Left lobe of liver (tissue), 2 donors: ENCODE measurements around the gene SH3BP4. TPM values are rescaled to one million over a fixed set of nuclear protein-coding genes. Genes with fewer than 3 reads are reported as not detected.

Experiments used
- ATAC-seq: fragments of 200-7000 bp; cut with Tn5 transposase; one replicate; pipeline ENCODE4 v1.9.1; 2020; ENCODE audit warnings: mild to moderate bottlenecking, moderate library complexity
- DNase-seq: peaks from one replicate; pipeline ENCODE4 v3.0.0-alpha.2; 2020; ENCODE audit warnings: low spot score
- total RNA-seq: library from RNA; stranded (reverse); gene quantifications from one replicate; pipeline ENCODE4 v1.2.1, GENCODE V29; 2021
- donor health status: DM: no; HTN: no; CAD: no; lungs with moderate emphysema.
- donor health status: DM: no; HTN: yes; CAD: no.

The SH3BP4 gene
- total RNA-seq, 1 donor from 2014 or later: 22.9 TPM

GRCh38 chr2:235030126-235030525, 78.3 kb downstream of the SH3BP4 start:
- ATAC-seq (no peak), DNase-seq (no peak)

DNA sequence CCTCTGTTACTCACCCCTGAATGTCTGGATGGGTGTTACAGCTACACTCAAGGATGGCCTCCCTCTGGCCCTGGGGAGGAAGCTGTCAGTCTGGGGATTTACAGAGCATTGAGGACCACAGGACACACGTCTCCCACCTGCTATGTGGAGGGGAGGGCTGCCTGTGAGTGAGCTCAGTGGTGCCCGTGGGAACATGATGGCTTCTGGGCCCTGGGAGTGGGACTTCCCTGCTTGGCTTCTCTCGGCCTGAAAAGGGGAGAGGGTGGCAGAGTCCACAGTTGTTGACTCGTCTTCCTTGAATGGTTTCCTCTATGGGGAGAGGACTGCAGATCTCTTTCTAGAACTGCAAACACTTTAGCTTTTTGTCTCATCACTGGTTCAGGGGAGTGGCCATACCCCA, 79.1 kb downstream of the SH3BP4 start:
- ATAC-seq (no peak), DNase-seq (no peak)

DNA sequence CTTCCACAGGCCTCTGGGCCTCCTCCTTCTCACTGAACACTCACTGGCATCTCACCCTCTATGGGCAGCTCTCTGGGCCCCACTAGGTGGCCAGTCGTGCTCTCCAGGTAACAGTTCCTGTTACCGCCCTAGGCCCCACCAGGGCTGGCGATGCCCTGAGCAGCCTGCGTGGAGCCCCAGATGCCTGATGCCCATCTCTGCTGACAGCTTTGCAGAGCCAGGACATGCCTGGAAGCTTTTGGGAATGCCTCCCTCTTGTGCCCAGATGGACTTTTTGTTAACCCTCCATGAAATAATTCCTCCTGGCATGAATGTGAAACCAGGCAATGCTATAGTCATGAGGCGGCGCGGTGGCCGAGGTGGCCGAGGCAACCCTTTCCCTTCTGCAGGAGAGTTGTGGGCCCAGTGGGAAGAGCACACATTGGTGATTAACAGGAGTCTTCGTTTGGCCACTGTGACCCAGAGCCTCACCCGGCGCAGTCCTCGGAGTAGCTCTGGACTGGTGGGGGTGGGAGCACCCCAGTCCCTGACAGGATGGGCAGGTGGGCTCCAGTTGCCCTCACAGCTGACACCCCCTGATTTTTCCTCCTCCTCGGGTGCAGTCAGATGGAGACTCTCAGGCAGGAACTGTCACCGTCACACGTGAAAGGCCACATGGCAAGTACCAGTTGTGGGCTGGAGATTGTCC, 80.0 kb downstream of the SH3BP4 start:
- no peak for ATAC-seq
- no peak for DNase-seq

DNA sequence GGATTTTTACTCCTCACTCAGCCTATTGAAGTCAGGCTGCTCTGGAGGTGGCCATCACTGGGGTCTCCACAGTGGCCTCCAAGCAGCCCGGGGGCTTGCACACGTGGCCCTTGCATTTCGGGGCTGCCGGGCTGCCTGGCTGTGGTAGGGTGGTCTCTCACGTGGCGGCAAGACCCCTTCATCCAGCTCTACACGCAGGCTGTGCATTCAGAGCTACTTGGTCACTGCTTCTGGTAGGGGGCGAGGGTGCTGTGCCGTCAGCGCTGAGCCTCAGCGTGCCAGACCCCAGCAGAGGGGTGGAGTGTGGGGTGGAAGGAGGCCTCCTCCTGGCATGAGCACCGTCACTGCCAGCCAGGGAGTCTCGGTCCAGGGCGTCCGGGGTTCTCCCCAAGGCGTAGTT, 80.6 kb downstream of the SH3BP4 start:
- ATAC-seq (no peak), DNase-seq (no peak)

DNA sequence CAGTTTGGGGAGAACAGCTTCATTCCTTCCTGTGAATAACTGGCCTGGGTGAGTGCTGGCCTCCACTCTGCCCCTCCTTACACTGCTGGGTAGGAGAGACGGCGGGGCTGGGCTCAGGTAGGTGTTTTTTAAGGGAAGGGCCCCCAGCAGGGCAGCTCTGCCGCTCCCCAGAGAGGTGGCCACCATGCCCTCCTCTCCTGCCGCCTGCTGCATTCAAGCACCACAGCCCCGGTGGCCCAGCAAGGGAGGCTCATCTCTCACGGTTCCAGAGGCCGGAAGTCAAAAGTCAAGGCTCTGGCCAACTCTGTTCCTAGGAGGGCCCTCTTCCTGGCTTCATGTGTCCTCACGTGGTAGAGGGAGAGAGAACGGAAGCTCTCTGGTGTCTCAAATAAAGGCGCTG, 81.1 kb downstream of the SH3BP4 start:
- DNase-seq: no peak
- no peak for ATAC-seq

GRCh38 chr2:235034265-235035118, 82.7 kb downstream of the SH3BP4 start:
- no peak for ATAC-seq
- DNase-seq: no peak

DNA sequence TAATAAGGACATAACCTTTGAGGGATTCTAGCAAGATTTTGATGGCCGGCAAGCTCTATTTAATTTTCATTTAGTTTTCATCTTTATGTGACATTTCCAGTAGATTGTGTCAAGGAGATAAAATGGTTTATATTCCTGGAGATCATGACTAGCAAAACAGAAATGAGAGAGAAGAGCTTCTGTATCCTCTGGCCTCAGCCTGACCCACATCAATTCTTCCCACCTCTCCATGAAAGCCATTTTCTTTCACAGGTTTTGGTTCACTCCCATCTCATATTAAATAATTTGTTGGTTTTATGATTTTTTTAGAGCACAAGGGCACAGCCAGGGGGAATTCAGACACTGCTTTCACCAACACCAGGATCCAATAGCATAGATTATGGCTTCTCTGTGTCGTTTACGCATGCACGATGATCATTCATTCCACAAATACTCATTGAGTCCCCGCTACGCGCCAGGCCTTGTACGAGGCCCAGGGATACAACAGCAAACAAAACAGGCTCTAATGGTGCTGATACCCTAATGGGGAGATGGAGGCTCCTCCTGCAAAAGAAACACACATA, 85.9 kb downstream of the SH3BP4 start:
- ATAC-seq: no peak
- DNase-seq: no peak

DNA sequence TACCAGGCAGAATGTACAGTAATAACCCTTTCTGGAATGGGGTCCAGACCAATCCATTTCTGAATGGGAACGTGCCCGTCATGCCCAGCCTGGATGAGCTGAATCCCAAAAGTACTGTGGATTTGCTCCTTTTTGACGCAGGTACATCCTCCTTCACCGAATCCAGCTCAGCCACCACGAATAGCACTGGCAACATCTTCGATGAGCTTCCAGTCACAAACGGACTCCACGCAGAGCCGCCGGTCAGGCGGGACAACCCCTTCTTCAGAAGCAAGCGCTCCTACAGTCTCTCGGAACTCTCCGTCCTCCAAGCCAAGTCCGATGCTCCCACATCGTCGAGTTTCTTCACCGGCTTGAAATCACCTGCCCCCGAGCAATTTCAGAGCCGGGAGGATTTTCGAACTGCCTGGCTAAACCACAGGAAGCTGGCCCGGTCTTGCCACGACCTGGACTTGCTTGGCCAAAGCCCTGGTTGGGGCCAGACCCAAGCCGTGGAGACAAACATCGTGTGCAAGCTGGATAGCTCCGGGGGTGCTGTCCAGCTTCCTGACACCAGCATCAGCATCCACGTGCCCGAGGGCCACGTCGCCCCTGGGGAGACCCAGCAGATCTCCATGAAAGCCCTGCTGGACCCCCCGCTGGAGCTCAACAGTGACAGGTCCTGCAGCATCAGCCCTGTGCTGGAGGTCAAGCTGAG, 89.6 kb downstream of the SH3BP4 start:
- ATAC-seq (no peak), DNase-seq (no peak)

- ATAC-seq: no peak
- no peak for DNase-seq
These were observed 90.2 kb downstream of the SH3BP4 start for GRCh38 chr2:235041918-235042575.

DNA sequence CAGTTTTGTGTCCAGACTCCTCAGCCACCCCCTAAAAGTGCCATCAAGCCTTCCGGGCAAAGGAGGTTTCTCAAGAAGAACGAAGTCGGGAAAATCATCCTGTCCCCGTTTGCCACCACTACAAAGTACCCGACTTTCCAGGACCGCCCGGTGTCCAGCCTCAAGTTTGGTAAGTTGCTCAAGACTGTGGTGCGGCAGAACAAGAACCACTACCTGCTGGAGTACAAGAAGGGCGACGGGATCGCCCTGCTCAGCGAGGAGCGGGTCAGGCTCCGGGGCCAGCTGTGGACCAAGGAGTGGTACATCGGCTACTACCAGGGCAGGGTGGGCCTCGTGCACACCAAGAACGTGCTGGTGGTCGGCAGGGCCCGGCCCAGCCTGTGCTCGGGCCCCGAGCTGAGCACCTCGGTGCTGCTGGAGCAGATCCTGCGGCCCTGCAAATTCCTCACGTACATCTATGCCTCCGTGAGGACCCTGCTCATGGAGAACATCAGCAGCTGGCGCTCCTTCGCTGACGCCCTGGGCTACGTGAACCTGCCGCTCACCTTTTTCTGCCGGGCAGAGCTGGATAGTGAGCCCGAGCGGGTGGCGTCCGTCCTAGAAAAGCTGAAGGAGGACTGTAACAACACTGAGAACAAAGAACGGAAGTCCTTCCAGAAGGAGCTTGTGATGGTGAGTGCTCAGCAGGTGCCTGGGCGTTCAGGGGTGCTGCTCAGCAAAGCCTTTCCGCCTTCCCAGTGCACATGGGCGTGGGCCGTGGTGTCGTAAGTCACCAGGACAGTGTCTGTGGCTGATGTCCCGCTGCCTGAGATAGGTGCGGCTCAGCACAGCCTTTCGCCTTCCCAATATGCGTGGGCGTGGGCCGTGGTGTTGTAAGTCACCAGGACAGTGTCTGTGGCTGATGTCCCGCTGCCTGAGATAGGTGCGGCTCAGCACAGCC, 91.0 kb downstream of the SH3BP4 start:
- no peak for ATAC-seq
- no peak for DNase-seq

DNA sequence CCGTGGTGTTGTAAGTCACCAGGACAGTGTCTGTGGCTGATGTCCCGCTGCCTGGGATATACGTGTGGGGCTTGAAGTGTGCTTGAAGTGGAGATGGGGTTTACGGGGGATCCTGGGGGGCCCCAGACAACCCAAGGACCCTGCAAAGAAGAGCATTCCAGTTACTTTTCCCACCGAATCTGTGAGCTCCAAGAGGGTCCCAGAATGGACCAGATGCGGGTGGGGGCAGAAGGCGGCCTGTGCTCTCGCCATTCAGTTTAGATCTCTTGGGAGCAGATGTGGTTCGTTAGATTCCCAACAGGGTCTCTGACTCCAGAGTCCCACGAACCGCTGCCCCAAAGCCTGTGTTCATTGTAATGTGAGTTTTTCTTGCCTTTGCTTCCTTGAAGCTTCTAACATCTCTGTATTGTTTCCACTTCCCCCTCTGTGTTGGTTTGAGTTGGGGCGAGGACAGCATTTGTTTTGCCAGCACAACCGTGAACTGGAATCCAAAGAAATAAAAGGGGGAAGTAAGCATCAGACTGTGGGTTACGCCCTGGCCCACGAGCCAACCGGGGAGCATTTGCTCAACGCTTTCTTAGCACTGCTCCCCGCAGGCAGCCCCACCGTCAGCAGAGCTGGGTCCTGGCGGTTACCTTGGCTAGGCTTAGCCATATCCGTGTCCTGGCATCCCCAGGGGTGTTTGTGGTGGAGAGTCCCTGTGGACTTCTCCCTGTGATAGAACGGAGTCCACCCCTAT, 92.1 kb downstream of the SH3BP4 start:
- ATAC-seq (no peak), DNase-seq (no peak)

GRCh38 chr2:235044501-235045271, 92.9 kb downstream of the SH3BP4 start:
- ATAC-seq (no peak), DNase-seq (no peak)

DNA sequence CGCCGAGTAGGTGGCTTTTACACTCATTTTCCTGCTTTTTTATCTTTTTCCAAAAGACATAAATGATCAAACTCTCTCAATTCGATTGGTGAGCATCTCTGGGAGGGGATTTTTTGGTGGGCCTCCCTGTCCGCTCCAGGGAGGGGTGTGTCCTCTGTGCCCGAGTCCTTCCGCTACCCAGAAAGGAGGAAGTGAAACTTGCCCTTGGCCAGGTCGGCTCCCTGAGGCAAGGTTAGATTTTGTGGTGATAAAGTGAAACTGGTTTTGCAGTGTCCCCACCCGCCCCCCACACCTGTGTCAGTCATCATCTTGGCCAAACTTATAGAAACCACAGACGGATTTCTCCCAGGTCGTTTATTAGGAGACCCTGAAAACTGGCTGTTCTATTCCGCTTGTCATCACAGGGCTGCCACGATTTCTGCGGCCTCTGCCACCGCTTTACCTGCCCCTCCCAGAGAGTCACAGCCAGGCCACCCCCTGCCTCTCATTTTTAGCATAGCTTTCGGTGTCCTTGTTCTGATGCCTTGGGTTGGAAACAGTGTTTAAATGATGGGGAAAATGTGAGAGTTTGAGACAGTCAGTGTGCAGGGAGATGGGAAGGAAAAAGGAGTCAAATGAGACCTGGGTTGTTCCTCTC, 93.6 kb downstream of the SH3BP4 start:
- DNase-seq (no peak), ATAC-seq (no peak)

- no peak for DNase-seq
These were observed 94.1 kb downstream of the SH3BP4 start for GRCh38 chr2:235045973-235046343.

GRCh38 chr2:235046589-235046988, 94.8 kb downstream of the SH3BP4 start:
- DNase-seq (no peak), ATAC-seq (no peak)

More at GRCh38 chr2:235045973-235046343, 94.1 kb downstream of the SH3BP4 start:
- no peak for ATAC-seq

- no peak for DNase-seq
- ATAC-seq: no peak
These were observed 95.6 kb downstream of the SH3BP4 start for GRCh38 chr2:235047171-235048160.

- peak; percentile 36 for ATAC-seq
- DNase-seq: peak; percentile 68
These were observed 96.7 kb downstream of the SH3BP4 start for GRCh38 chr2:235048549-235048948.
